Tongue (tissue), 2 donors: Measurements from ENCODE around the gene VDR. TPM values are rescaled to one million over a fixed set of nuclear protein-coding genes. Genes with fewer than 3 reads are reported as not detected.

Experiments
- DNase-seq: peaks from one replicate; pipeline ENCODE4 v3.0.0-alpha.2; 2015
- total RNA-seq: library from RNA; depleted of rRNA; stranded (reverse); fragments of >200 nt; gene quantifications from one replicate; pipeline ENCODE4 v1.2.3, GENCODE V29; 2014

Gene VDR
- total RNA-seq, 1 donor from 2014 or later: 1.2 TPM

DNA sequence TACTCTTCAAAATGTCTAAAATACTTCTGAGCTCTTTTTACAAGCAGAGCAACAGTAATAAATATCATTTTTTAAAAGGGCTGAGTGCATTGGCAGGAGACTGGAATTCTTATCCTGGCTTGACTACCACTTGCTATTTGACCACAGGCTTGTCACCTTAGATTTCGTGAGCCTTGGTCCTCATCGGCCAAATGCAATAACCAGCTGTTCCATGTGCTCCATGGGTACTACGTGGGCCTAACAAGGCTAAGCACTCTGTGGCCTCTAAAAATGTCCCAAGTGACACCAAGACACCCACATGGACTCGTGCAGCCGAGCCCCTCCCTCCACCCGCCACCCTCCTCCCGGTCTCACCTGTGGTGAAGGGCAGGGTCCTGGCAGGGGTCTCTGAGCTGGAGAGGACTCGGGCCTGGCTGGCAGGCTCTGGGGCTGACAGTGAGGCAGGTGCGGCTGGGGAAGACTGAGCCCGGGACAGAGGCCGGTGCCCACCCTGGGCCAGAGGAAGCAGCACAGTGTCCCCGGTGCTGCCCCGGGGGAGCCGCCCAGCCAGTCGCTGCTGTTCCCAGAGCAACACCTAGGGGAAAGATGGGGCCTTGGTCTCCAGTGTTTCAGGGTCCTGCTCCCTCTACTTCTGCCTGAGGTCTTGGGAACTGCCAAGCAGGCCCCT is 111.6 kb downstream of the VDR start:
- DNase-seq: no peak

DNA sequence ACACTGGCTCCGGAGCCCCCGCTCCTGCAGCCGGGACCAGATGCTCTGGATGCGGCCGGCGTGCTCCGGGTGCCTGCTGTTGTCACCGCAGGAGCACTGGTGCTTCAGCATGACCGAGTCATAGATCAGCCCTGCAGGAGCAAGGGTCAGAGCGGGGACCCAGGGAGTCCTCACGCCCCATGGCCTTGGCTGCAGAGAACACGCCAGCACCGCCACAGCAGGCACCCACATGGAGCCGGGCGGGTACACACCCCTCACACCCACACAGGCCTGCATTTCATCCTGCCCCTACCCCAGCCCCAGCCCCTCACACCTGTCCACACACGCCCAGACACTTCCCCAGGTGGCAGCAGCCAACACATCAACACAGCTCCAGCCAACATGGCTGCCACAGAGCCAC is 112.9 kb downstream of the VDR start:
- no peak for DNase-seq

Other genes with a start within 250 kb of the VDR start
- 19.9 TPM for gene RPAP3, start 199.0 kb downstream of the VDR start, total RNA-seq
- gene ENDOU, start 179.5 kb downstream of the VDR start, total RNA-seq: 16.4 TPM
- 16.0 TPM for gene RAPGEF3, start 146.1 kb downstream of the VDR start, total RNA-seq
- 9.7 TPM for gene SLC48A1, start 131.8 kb downstream of the VDR start, total RNA-seq
- 35.4 TPM for gene HDAC7, start 85.1 kb downstream of the VDR start, total RNA-seq
- gene TMEM106C, start 58.6 kb upstream of the VDR start, total RNA-seq: 54.4 TPM
- gene COL2A1, start 99.5 kb upstream of the VDR start, total RNA-seq: 7.0 TPM
- 22.1 TPM for gene SENP1, start 201.1 kb upstream of the VDR start, total RNA-seq
- gene PFKM, start 214.4 kb upstream of the VDR start, total RNA-seq: 624 TPM